ENCODE results near the gene CCDC127.
A peak's percentile ranks its signal among the peaks of the same experiment; 100 is the strongest.
"Not testable (repeated sequence)": the region's sequence is repeated elsewhere in the genome, so short reads cannot be mapped to it uniquely, and the experiment has no call there.

The CCDC127 gene

GRCh38 chr5:231661-232060 lies 13.7 kb upstream of the CCDC127 start:
- no peak for TF ChIP-seq CTCF (IDR thresholded peaks at IDR 0.05; ENCODE audit: low read depth, low read length, missing control alignments)
- H3K4me3 ChIP-seq (replicated peaks; ENCODE audit: low read depth, low read length), result no peak overlapping the region
- DNase-seq (ENCODE audit: extremely low read depth, low read depth), result no peak

GRCh38 chr5:230711-231110 lies 12.8 kb upstream of the CCDC127 start:
- no peak for DNase-seq (ENCODE audit: extremely low read depth, low read depth)
- no peak overlapping the region for H3K4me3 ChIP-seq (replicated peaks; ENCODE audit: low read depth, low read length)
- TF ChIP-seq CTCF (IDR thresholded peaks at IDR 0.05; ENCODE audit: low read depth, low read length, missing control alignments), result no peak

GRCh38 chr5:228886-229285 lies 10.9 kb upstream of the CCDC127 start:
- DNase-seq (ENCODE audit: extremely low read depth, low read depth), result no peak
- H3K4me3 ChIP-seq (replicated peaks; ENCODE audit: low read depth, low read length), result no peak overlapping the region
- no peak for TF ChIP-seq CTCF (IDR thresholded peaks at IDR 0.05; ENCODE audit: low read depth, low read length, missing control alignments)

- DNase-seq (ENCODE audit: extremely low read depth, low read depth); H3K4me3 ChIP-seq (replicated peaks; ENCODE audit: low read depth, low read length): not testable (repeated sequence)
Measured at GRCh38 chr5:227375-227774, 9.4 kb upstream of the CCDC127 start.

- TF ChIP-seq CTCF (IDR thresholded peaks at IDR 0.05; ENCODE audit: low read depth, low read length, missing control alignments), result no peak
- H3K4me3 ChIP-seq (replicated peaks; ENCODE audit: low read depth, low read length), result no peak overlapping the region
- DNase-seq (ENCODE audit: extremely low read depth, low read depth), result no peak
Measured at GRCh38 chr5:225334-225733, 7.4 kb upstream of the CCDC127 start.

- no peak for DNase-seq (ENCODE audit: extremely low read depth, low read depth)
- TF ChIP-seq CTCF (IDR thresholded peaks at IDR 0.05; ENCODE audit: low read depth, low read length, missing control alignments), result no peak
- H3K4me3 ChIP-seq (replicated peaks; ENCODE audit: low read depth, low read length), result no peak overlapping the region
Measured at GRCh38 chr5:223791-224190, 5.8 kb upstream of the CCDC127 start.

- DNase-seq (ENCODE audit: extremely low read depth, low read depth); H3K4me3 ChIP-seq (replicated peaks; ENCODE audit: low read depth, low read length): not testable (repeated sequence)
Measured at GRCh38 chr5:222951-223715, 5.2 kb upstream of the CCDC127 start.

GRCh38 chr5:219991-220390 lies 2.0 kb upstream of the CCDC127 start:
- DNase-seq (ENCODE audit: extremely low read depth, low read depth), result no peak
- peak overlapping the region; percentile 93 for H3K4me3 ChIP-seq (replicated peaks; ENCODE audit: low read depth, low read length)
- TF ChIP-seq CTCF (IDR thresholded peaks at IDR 0.05; ENCODE audit: low read depth, low read length, missing control alignments), result no peak
